ENCODE data around the gene TRPV5. TPM values are rescaled to one million over a fixed set of nuclear protein-coding genes. Genes with fewer than 3 reads are reported as not detected.

The TRPV5 gene
- total RNA-seq, 4 donors from 2014 or later = not detected

DNA sequence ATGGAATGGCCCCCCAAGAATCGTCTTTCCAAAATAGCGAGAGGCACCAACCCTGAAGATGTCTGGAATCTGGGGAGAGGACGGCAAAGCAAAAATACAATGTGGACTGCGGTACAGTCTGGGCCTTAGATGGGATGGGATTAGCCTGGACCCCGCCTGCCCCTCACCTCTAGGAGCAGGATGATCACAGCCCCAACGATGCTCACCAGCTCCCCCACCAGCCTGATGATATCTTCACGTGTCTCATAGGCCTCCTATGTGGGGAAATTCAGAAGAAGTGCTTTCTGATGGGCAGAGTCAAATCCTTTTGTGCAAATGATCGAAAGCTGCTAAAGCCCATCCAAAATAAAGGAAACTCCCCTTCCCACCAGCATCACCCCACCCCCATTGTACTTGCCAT is 18.2 kb downstream of the TRPV5 start:
- H3K27me3 ChIP-seq = peaks cover 5% of the 10 kb centered on the region
- H3K27ac ChIP-seq = no peak overlapping the region
- TF ChIP-seq POLR2A (IDR thresholded peaks at IDR 0.05) (no peak), EP300 (IDR thresholded peaks at IDR 0.05) (no peak), POLR2AphosphoS5 (IDR thresholded peaks at IDR 0.05) (no peak)
- TF ChIP-seq, protein P1, sequence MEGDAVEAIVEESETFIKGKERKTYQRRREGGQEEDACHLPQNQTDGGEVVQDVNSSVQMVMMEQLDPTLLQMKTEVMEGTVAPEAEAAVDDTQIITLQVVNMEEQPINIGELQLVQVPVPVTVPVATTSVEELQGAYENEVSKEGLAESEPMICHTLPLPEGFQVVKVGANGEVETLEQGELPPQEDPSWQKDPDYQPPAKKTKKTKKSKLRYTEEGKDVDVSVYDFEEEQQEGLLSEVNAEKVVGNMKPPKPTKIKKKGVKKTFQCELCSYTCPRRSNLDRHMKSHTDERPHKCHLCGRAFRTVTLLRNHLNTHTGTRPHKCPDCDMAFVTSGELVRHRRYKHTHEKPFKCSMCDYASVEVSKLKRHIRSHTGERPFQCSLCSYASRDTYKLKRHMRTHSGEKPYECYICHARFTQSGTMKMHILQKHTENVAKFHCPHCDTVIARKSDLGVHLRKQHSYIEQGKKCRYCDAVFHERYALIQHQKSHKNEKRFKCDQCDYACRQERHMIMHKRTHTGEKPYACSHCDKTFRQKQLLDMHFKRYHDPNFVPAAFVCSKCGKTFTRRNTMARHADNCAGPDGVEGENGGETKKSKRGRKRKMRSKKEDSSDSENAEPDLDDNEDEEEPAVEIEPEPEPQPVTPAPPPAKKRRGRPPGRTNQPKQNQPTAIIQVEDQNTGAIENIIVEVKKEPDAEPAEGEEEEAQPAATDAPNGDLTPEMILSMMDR (IDR thresholded peaks at IDR 0.05) = no peak
- no peaks in the 10 kb centered on the region for H3K4me1 ChIP-seq
- H3K9me3 ChIP-seq = no peaks in the 10 kb centered on the region
- H3K36me3 ChIP-seq = no peaks in the 10 kb centered on the region
- 81% methylated on average over 8 of the region's 8 CpGs for WGBS
- no peak overlapping the region for H3K4me3 ChIP-seq
- peak in 1 of 2 donors; percentile 23 for DNase-seq (ENCODE audit: low spot score in 2 of 2)

DNA sequence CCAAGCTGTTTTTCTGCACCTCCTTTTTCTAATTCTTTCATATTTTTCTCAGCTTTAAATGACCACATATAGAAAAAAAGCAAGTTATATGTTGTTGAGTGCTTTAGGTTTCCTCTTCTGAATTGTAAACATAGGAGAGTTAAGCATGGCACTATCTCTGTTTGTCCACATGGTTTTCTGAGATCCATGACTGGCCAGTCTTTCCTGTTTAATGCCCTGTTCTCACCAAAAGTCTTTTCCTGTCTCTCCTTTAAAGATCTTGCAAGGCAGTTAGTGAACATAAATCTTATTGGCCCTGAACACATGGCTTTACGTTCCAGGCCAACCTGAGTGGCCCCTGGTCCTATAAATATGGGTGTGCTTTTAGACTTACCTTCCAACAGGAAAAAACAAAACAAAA is 19.4 kb downstream of the TRPV5 start:
- DNase-seq (ENCODE audit: low spot score in 2 of 2) = peak in 1 of 2 donors; percentile 4
- no peaks in the 10 kb centered on the region for H3K9me3 ChIP-seq
- TF ChIP-seq, protein P1 (IDR thresholded peaks at IDR 0.05) = no peak
- no peak for TF ChIP-seq POLR2A (IDR thresholded peaks at IDR 0.05)
- no peak for TF ChIP-seq POLR2AphosphoS5 (IDR thresholded peaks at IDR 0.05)
- no peak for TF ChIP-seq EP300 (IDR thresholded peaks at IDR 0.05)
- peaks cover 5% of the 10 kb centered on the region for H3K27me3 ChIP-seq
- WGBS = 34% methylated on average over 1 of the region's 1 CpG
- H3K27ac ChIP-seq = no peak overlapping the region
- H3K4me1 ChIP-seq = peaks cover 5% of the 10 kb centered on the region
- H3K4me3 ChIP-seq = no peak overlapping the region
- no peaks in the 10 kb centered on the region for H3K36me3 ChIP-seq

DNA sequence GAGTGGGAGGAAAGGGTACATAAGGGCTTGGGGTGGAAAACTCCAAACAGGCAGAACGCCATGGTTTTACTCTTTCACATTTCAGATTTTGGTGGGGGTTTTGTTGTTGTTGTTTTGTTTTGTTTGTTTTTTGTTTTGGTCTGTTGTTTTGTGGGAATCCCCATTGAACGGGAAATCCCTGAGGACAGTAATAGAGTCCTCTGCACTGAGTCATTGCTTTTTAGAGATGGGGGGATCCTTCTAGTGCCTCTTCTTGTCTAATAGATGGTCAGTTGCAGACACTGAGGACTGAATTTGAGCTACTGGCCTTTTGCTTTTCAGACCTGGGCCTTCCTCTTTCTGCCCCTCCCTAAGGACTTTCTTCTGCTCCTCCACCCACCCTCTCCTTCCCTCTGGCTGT is 20.0 kb downstream of the TRPV5 start:
- Histone ChIP-seq H3K4me1 (peaks cover 7% of the 10 kb centered on the region), H3K9me3 (no peaks in the 10 kb centered on the region), H3K4me3 (no peak overlapping the region), H3K27ac (no peak overlapping the region), H3K27me3 (no peaks in the 10 kb centered on the region), H3K36me3 (no peaks in the 10 kb centered on the region)
- DNase-seq (ENCODE audit: low spot score in 2 of 2) = peak in 1 of 2 donors; percentile 11
- WGBS = 66% methylated on average over 2 of the region's 2 CpGs
- no peak for TF ChIP-seq POLR2AphosphoS5 (IDR thresholded peaks at IDR 0.05)
- TF ChIP-seq, protein P1 (IDR thresholded peaks at IDR 0.05) = no peak
- no peak for TF ChIP-seq EP300 (IDR thresholded peaks at IDR 0.05)
- no peak for TF ChIP-seq POLR2A (IDR thresholded peaks at IDR 0.05)

DNA sequence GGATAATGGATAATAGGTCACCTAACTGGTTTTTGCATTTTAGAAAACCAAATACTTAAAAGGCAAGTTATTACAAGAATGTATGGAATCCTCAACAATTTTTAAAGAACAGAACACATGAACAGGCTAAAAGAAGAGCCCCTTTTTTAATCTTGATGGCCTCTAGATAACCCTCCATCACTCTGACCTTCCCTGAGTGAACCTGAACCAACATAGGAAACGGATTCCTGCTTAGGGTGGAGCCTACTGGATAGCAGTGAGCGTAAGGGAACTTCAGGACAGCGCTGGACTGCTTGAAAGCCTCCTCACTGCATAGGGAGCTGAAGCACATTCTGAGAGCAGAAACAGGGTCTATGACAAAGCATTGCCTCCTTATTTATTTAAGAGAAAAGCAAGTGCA is 20.5 kb downstream of the TRPV5 start:
- no peaks in the 10 kb centered on the region for H3K36me3 ChIP-seq
- no peaks in the 10 kb centered on the region for H3K9me3 ChIP-seq
- WGBS = 38% methylated on average over 3 of the region's 3 CpGs
- TF ChIP-seq POLR2AphosphoS5 (IDR thresholded peaks at IDR 0.05) = no peak
- TF ChIP-seq, protein P1 (IDR thresholded peaks at IDR 0.05) = no peak
- no peak for TF ChIP-seq EP300 (IDR thresholded peaks at IDR 0.05)
- TF ChIP-seq POLR2A (IDR thresholded peaks at IDR 0.05) = no peak
- DNase-seq (ENCODE audit: low spot score in 2 of 2) = peak in 1 of 2 donors; percentile 3
- no peaks in the 10 kb centered on the region for H3K27me3 ChIP-seq
- no peak overlapping the region for H3K27ac ChIP-seq
- H3K4me3 ChIP-seq = no peak overlapping the region
- peaks cover 7% of the 10 kb centered on the region for H3K4me1 ChIP-seq

DNA sequence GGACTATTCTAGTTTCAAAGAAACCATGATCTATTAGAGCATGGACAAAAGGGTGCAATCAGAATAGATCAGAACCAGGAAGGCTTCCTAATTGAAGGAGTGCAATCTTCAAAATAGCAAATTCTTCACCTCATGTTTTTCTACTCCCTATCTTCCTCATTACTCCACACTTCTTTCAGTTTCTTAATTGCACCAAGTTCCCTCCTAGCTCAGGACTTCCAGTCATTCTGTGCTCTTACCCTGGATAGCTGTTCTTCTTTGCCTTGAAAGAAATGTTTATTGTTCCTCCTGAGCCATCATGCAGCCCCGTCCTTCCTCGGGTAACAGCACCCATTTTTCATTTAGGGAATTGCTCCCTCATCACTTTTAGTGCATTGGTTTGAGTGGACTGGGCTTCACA is 23.1 kb downstream of the TRPV5 start:
- H3K27me3 ChIP-seq = no peaks in the 10 kb centered on the region
- WGBS = 79% methylated on average over 2 of the region's 2 CpGs

More for the DNA sequence above, 23.1 kb downstream of the TRPV5 start:
- Histone ChIP-seq H3K36me3 (no peaks in the 10 kb centered on the region), H3K4me3 (no peak overlapping the region), H3K4me1 (peaks cover 7% of the 10 kb centered on the region), H3K9me3 (no peaks in the 10 kb centered on the region), H3K27ac (no peak overlapping the region)
- no peak for TF ChIP-seq POLR2A (IDR thresholded peaks at IDR 0.05)
- no peak for TF ChIP-seq POLR2AphosphoS5 (IDR thresholded peaks at IDR 0.05)
- TF ChIP-seq, protein P1 (IDR thresholded peaks at IDR 0.05) = no peak
- no peak for TF ChIP-seq EP300 (IDR thresholded peaks at IDR 0.05)
- peak in 1 of 2 donors; percentile 16 for DNase-seq (ENCODE audit: low spot score in 2 of 2)
